Activated B cell treated with CpG ODN at 0.5 μM for 24 hours (primary cell): Measurements from ENCODE around the gene FAM217A. TPM values are rescaled to one million over a fixed set of nuclear protein-coding genes. Genes with fewer than 3 reads are reported as not detected.

Source experiments
- ATAC-seq: fragments of 200-7000 bp; cut with Tn5 transposase; one replicate; pipeline ENCODE4 v1.10.0; 2021; ENCODE audit warnings: low read depth, mild to moderate bottlenecking, moderate library complexity
- CTCF ChIA-PET: fragments of 350-600 bp; sonication (Branson Sonifier 250); formaldehyde crosslinking; loops from one replicate; lab custom pipeline; 2021; ENCODE audit warnings: antibody characterized with exemption; lab: Charles Lee
- POLR2A ChIA-PET: fragments of 350-600 bp; sonication (Branson Sonifier 250); formaldehyde crosslinking; loops from one replicate; lab custom pipeline; 2021; ENCODE audit warnings: antibody characterized with exemption; lab: Charles Lee
- DNase-seq: peaks from one replicate; pipeline ENCODE4 v3.0.0; 2022
- H3K27ac Mint-ChIP-seq: one replicate; pipeline ENCODE4 v1.8.0; 2020; ENCODE audit warnings: mixed read lengths
- H3K27me3 Mint-ChIP-seq: one replicate; pipeline ENCODE4 v1.8.0; 2021; ENCODE audit warnings: mixed read lengths
- H3K36me3 Mint-ChIP-seq: one replicate; pipeline ENCODE4 v1.8.0; 2021; ENCODE audit warnings: low read depth, mixed read lengths
- H3K4me1 Mint-ChIP-seq: one replicate; pipeline ENCODE4 v1.8.0; 2021; ENCODE audit warnings: mixed read lengths
- H3K4me3 Mint-ChIP-seq: one replicate; pipeline ENCODE4 v1.8.0; 2020; ENCODE audit warnings: mild to moderate bottlenecking, mixed read lengths
- H3K9me3 Mint-ChIP-seq: one replicate; pipeline ENCODE4 v1.8.0; 2020; ENCODE audit warnings: mixed read lengths
- CTCF ChIP-seq: fragments of 200-600 bp; IDR thresholded peaks from one replicate; pipeline ENCODE4 v1.8.0; 2022; ENCODE audit warnings: antibody characterized with exemption, mild to moderate bottlenecking
- intact Hi-C: fragments of 100-400 bp; cut with micrococcal nuclease; formaldehyde crosslinking; loops from one replicate; pipeline ENCODE4 v1.15.1; 2024
- total RNA-seq: library from RNA; stranded (reverse); gene quantifications from 2 replicates; pipeline ENCODE4 v1.2.3, GENCODE V29; 2022

FAM217A gene
- total RNA-seq, 1 donor from 2014 or later = not detected

GRCh38 chr6:4085332-4085700 lies 6.4 kb upstream of the FAM217A start:
- Mint-ChIP-seq H3K27me3 (peaks cover 2% of the 10 kb centered on the region), H3K27ac (no peak overlapping the region), H3K36me3 (no peaks in the 10 kb centered on the region), H3K4me1 (no peaks in the 10 kb centered on the region), H3K4me3 (no peak overlapping the region), H3K9me3 (no peaks in the 10 kb centered on the region)
- ATAC-seq = no peak
- ChIA-PET CTCF (no interaction called here), POLR2A (no interaction called here)
- no peak for TF ChIP-seq CTCF
- no peak for DNase-seq
- intact Hi-C loops = no loop called here

GRCh38 chr6:4084444-4085331 lies 5.8 kb upstream of the FAM217A start:
- Mint-ChIP-seq H3K9me3 (no peaks in the 10 kb centered on the region), H3K27me3 (peaks cover 3% of the 10 kb centered on the region), H3K36me3 (no peaks in the 10 kb centered on the region), H3K4me1 (no peaks in the 10 kb centered on the region), H3K27ac (no peak overlapping the region), H3K4me3 (no peak overlapping the region)
- POLR2A ChIA-PET = no interaction called here
- CTCF ChIA-PET = no interaction called here
- intact Hi-C loops = no loop called here
- no peak for TF ChIP-seq CTCF
- ATAC-seq = no peak
- no peak for DNase-seq

- H3K36me3 Mint-ChIP-seq = no peaks in the 10 kb centered on the region
- DNase-seq (no peak), ATAC-seq (no peak)
- no peaks in the 10 kb centered on the region for H3K9me3 Mint-ChIP-seq
- H3K27me3 Mint-ChIP-seq = peaks cover 19% of the 10 kb centered on the region
- no peak for TF ChIP-seq CTCF
- ChIA-PET CTCF (no interaction called here), POLR2A (no interaction called here)
- no peaks in the 10 kb centered on the region for H3K4me1 Mint-ChIP-seq
- no peak overlapping the region for H3K27ac Mint-ChIP-seq
- H3K4me3 Mint-ChIP-seq = no peak overlapping the region
- intact Hi-C loops = no loop called here
Observed at GRCh38 chr6:4074478-4075235, 4.3 kb downstream of the FAM217A start.

- ATAC-seq = no peak
- ChIA-PET POLR2A (no interaction called here), CTCF (no interaction called here)
- no peaks in the 10 kb centered on the region for H3K36me3 Mint-ChIP-seq
- no peak overlapping the region for H3K27ac Mint-ChIP-seq
- TF ChIP-seq CTCF = no peak
- no peaks in the 10 kb centered on the region for H3K9me3 Mint-ChIP-seq
- no peaks in the 10 kb centered on the region for H3K4me1 Mint-ChIP-seq
- no peak overlapping the region for H3K4me3 Mint-ChIP-seq
- peaks cover 4% of the 10 kb centered on the region for H3K27me3 Mint-ChIP-seq
- intact Hi-C loops = no loop called here
- no peak for DNase-seq
Observed at GRCh38 chr6:4071330-4071729, 7.6 kb downstream of the FAM217A start.

- no peak for TF ChIP-seq CTCF
- no peaks in the 10 kb centered on the region for H3K9me3 Mint-ChIP-seq
- ChIA-PET CTCF (no interaction called here), POLR2A (no interaction called here)
- H3K4me1 Mint-ChIP-seq = no peaks in the 10 kb centered on the region
- H3K27ac Mint-ChIP-seq = no peak overlapping the region
- intact Hi-C loops = no loop called here
- peaks cover 18% of the 10 kb centered on the region for H3K36me3 Mint-ChIP-seq
- no peaks in the 10 kb centered on the region for H3K27me3 Mint-ChIP-seq
- no peak overlapping the region for H3K4me3 Mint-ChIP-seq
- ATAC-seq = no peak
- DNase-seq = no peak
Observed at GRCh38 chr6:4069199-4069598, 9.7 kb downstream of the FAM217A start.
